Activated CD4-positive, CD25-positive, alpha-beta regulatory T cell treated with anti-CD3 and anti-CD28 coated beads, Interleukin-2, amount 50 U/mL, for 72 hours (primary cell): ENCODE measurements around the gene CHI3L1.

Source experiments
- DNase-seq: peaks from one replicate; pipeline ENCODE4 v3.0.0; 2021

CHI3L1 gene

GRCh38 chr1:203129501-203130231, 56.8 kb downstream of the CHI3L1 start:
- DNase-seq: no peak
